ENCODE measurements around the gene IL16. TPM values are rescaled to one million over a fixed set of nuclear protein-coding genes. Genes with fewer than 3 reads are reported as not detected.
"Not testable (repeated sequence)": the region's sequence is repeated elsewhere in the genome, so short reads cannot be mapped to it uniquely, and the experiment has no call there.

Gene IL16
- total RNA-seq, 6 experiments from 2014 or later = 2.0 to 6.8 (median 3.2) TPM

GRCh38 chr15:81199031-81199779 lies 2.5 kb downstream of the IL16 start:
- H3K9me3 ChIP-seq = no peaks in the 10 kb centered on the region
- 64% methylated on average over 7 of the region's 11 CpGs for whole genome bisulfite sequencing (ENCODE audit: insufficient coverage, low coverage, low lambda C conversion rate, missing lambda C conversion rate)
- intact Hi-C loops (cut with DNase I) = no loop called here

GRCh38 chr15:81206018-81206417 lies 9.3 kb downstream of the IL16 start:
- Histone ChIP-seq H3K4me3 (no peak overlapping the region), H3K36me3 (no peaks in the 10 kb centered on the region), H3K9me3 (no peaks in the 10 kb centered on the region), H3K27me3 (no peaks in the 10 kb centered on the region), H3K27ac (no peak overlapping the region), H3K4me1 (no peaks in the 10 kb centered on the region)
- ATAC-seq (no peak), DNase-seq (no peak)
- no peak for TF ChIP-seq POLR2A (IDR thresholded peaks at IDR 0.05)
- TF ChIP-seq, protein P1, sequence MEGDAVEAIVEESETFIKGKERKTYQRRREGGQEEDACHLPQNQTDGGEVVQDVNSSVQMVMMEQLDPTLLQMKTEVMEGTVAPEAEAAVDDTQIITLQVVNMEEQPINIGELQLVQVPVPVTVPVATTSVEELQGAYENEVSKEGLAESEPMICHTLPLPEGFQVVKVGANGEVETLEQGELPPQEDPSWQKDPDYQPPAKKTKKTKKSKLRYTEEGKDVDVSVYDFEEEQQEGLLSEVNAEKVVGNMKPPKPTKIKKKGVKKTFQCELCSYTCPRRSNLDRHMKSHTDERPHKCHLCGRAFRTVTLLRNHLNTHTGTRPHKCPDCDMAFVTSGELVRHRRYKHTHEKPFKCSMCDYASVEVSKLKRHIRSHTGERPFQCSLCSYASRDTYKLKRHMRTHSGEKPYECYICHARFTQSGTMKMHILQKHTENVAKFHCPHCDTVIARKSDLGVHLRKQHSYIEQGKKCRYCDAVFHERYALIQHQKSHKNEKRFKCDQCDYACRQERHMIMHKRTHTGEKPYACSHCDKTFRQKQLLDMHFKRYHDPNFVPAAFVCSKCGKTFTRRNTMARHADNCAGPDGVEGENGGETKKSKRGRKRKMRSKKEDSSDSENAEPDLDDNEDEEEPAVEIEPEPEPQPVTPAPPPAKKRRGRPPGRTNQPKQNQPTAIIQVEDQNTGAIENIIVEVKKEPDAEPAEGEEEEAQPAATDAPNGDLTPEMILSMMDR (IDR thresholded peaks at IDR 0.05) = no peak
- 85% methylated on average over 3 of the region's 3 CpGs for WGBS (ENCODE audit: insufficient coverage, low coverage, low lambda C conversion rate, missing lambda C conversion rate)
- intact Hi-C loops (cut with DNase I) = no loop called here

More at GRCh38 chr15:81199031-81199779, 2.5 kb downstream of the IL16 start:
- Histone ChIP-seq H3K27me3 (no peaks in the 10 kb centered on the region), H3K4me3 (no peak overlapping the region), H3K4me1 (no peaks in the 10 kb centered on the region), H3K36me3 (no peaks in the 10 kb centered on the region), H3K27ac (no peak overlapping the region)
- TF ChIP-seq, protein P1 (IDR thresholded peaks at IDR 0.05) = no peak
- TF ChIP-seq POLR2A (IDR thresholded peaks at IDR 0.05) = no peak
- no peak for ATAC-seq
- no peak for DNase-seq

GRCh38 chr15:81207987-81208386 lies 11.3 kb downstream of the IL16 start:
- 91% methylated on average over 1 of the region's 1 CpG for WGBS (ENCODE audit: insufficient coverage, low coverage, low lambda C conversion rate, missing lambda C conversion rate)
- H3K4me1 ChIP-seq; H3K27me3 ChIP-seq; H3K36me3 ChIP-seq; intact Hi-C loops (cut with DNase I); H3K27ac ChIP-seq; H3K4me3 ChIP-seq; ATAC-seq; DNase-seq; H3K9me3 ChIP-seq: not testable (repeated sequence)

DNA sequence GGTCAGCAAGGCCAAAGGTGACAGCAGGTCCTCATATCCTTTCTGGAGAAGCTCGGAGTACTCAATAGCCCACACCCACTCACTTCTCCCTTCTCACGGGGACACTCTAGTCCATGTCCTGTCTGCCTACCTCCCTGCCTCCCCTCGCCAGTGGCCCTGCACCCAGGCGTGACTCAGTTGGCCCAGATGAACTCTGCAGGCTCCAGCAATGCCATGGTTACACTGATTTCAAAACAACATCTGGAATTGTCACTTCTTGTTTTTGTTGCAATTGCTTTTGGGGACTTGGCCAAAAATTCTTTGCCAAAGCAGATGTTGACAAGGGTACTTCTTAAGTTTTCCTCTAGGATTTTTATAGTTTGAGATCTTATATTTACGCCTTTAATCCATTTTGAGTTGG lies 13.0 kb downstream of the IL16 start:
- H3K4me1 ChIP-seq = no peaks in the 10 kb centered on the region
- intact Hi-C loops (cut with DNase I) = no loop called here
- H3K36me3 ChIP-seq = no peaks in the 10 kb centered on the region
- H3K4me3 ChIP-seq = no peak overlapping the region
- no peak for DNase-seq
- no peak overlapping the region for H3K27ac ChIP-seq
- WGBS (ENCODE audit: insufficient coverage, low coverage, low lambda C conversion rate, missing lambda C conversion rate) = 71% methylated on average over 5 of the region's 5 CpGs
- ATAC-seq = no peak
- TF ChIP-seq, protein P1 (IDR thresholded peaks at IDR 0.05) = no peak
- no peak for TF ChIP-seq POLR2A (IDR thresholded peaks at IDR 0.05)
- no peaks in the 10 kb centered on the region for H3K9me3 ChIP-seq
- no peaks in the 10 kb centered on the region for H3K27me3 ChIP-seq

GRCh38 chr15:81211376-81211775 lies 14.7 kb downstream of the IL16 start:
- no peak overlapping the region for H3K4me3 ChIP-seq
- DNase-seq = no peak
- 92% methylated on average over 4 of the region's 4 CpGs for WGBS (ENCODE audit: insufficient coverage, low coverage, low lambda C conversion rate, missing lambda C conversion rate)
- no peak for ATAC-seq
- no peaks in the 10 kb centered on the region for H3K27me3 ChIP-seq
- intact Hi-C loops (cut with DNase I) = no loop called here
- no peak overlapping the region for H3K27ac ChIP-seq
- no peaks in the 10 kb centered on the region for H3K4me1 ChIP-seq
- no peaks in the 10 kb centered on the region for H3K9me3 ChIP-seq
- H3K36me3 ChIP-seq = no peaks in the 10 kb centered on the region
- TF ChIP-seq POLR2A (IDR thresholded peaks at IDR 0.05) = no peak
- TF ChIP-seq, protein P1 (IDR thresholded peaks at IDR 0.05) = no peak
